Immature natural killer cell (primary cell): ENCODE results near the gene PDIA2. TPM values are rescaled to one million over a fixed set of nuclear protein-coding genes. Genes with fewer than 3 reads are reported as not detected.
"Not testable (repeated sequence)": the region's sequence is repeated elsewhere in the genome, so short reads cannot be mapped to it uniquely, and the experiment has no call there.

Source experiments
- DNase-seq, 3 donors: peaks; one replicate each; pipeline ENCODE4 v3.0.0; 2022; ENCODE audit warnings: mixed read lengths in 1 of 3
- H3K27ac Mint-ChIP-seq, 6 donors: one replicate each; pipeline ENCODE4 v1.8.0; 2020; ENCODE audit warnings: mixed read lengths in 6 of 6, mild to moderate bottlenecking in 5 of 6, inconsistent platforms in 4 of 6, moderate library complexity in 3 of 6
- H3K27me3 Mint-ChIP-seq, 3 donors: one replicate each; pipeline ENCODE4 v1.8.0; 2020 to 2021; ENCODE audit warnings: low read depth in 3 of 3, mild to moderate bottlenecking in 3 of 3, mixed read lengths in 3 of 3, moderate library complexity in 3 of 3, inconsistent platforms in 1 of 3
- H3K36me3 Mint-ChIP-seq, 3 donors: one replicate each; pipeline ENCODE4 v1.8.0; 2020; ENCODE audit warnings: mixed read lengths in 3 of 3, inconsistent platforms in 2 of 3, mild to moderate bottlenecking in 2 of 3
- H3K4me1 Mint-ChIP-seq, 2 donors: one replicate each; pipeline ENCODE4 v1.8.0; 2020; ENCODE audit warnings: inconsistent platforms in 2 of 2, mild to moderate bottlenecking in 2 of 2, mixed read lengths in 2 of 2, moderate library complexity in 1 of 2
- H3K4me3 Mint-ChIP-seq, 5 donors: one replicate each; pipeline ENCODE4 v1.8.0; 2020; ENCODE audit warnings: mild to moderate bottlenecking in 5 of 5, mixed read lengths in 5 of 5, inconsistent platforms in 3 of 5, moderate library complexity in 3 of 5
- H3K9me3 Mint-ChIP-seq, 6 donors: one replicate each; pipeline ENCODE4 v1.8.0; 2020; ENCODE audit warnings: mild to moderate bottlenecking in 6 of 6, mixed read lengths in 6 of 6, inconsistent platforms in 4 of 6, moderate library complexity in 3 of 6
- polyA plus RNA-seq, 3 donors: library from polyadenylated mRNA; unstranded; fragments of 300-500 nt; fragmentation: Illumina TruSeq; gene quantifications; one replicate each; pipeline ENCODE4 v1.2.3, GENCODE V29; 2021

Gene PDIA2
- polyA plus RNA-seq, 3 donors from 2014 or later: not detected

DNA sequence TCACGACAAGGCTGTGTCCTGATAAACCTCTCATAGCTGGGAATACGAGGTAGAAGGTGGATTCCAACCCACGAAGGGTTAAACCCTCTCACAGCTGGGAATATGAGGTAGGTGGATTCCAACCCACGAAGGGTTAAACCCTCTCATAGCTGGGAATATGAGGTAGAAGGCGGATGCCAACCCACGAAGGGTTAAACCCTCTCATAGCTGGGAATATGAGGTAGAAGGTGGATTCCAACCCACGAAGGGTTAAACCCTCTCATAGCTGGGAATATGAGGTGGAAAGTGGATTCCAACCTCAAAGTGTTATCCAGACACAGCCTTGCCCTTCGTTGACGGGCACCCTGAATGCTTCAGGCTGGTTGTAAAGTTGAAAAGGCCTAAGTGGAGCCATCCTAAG is 38.6 kb downstream of the PDIA2 start:
- Mint-ChIP-seq H3K9me3 (no peaks in the 10 kb centered on the region), H3K4me1 (peaks cover 94 to 95% of the 10 kb centered on the region in 2 donors), H3K4me3 (peak overlapping the region in 4 of 5 donors; percentile 39 to 68 (median 58)), H3K27ac (peak overlapping the region; percentile 73 to 99 (median 93)), H3K27me3 (peaks cover 46 to 54% (median 48%) of the 10 kb centered on the region in 3 donors), H3K36me3 (peaks cover 9 to 18% (median 11%) of the 10 kb centered on the region in 3 donors)
- DNase-seq: no peak

DNA sequence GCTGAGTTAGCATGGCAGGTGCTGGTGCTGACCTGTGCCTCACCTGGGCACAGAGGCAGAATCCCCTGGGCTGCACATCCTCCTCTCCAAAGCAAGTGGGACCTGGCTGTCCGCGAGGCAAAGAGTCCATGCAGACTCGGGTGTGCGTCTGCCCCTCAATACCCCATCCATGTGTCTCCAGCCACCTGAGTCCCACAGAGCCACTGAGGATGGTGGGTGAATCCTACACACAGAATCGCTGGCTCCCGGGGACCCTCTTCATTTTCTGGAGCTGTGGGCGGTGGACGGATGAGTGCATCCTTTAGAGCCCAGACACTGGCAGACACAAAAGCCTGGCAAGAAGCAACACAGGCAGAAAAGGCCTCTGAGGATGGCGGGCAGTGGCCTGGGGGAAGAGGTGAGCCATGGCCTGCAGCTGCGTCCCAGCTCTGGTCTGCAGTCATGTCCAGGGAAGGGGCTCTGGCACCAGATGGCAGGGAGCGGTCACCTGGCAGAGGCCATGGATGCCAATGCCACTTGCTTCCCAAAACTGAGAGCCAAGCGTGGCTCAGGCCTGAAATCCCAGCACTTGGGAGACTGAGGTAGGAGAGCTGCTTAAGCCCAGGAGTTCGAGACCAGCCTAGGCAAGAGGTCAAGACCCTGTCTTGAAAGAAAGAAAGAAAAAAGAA is 39.6 kb downstream of the PDIA2 start:
- Mint-ChIP-seq H3K27ac (peak overlapping the region; percentile 70 to 100 (median 97)), H3K9me3 (no peaks in the 10 kb centered on the region), H3K27me3 (peaks cover 55 to 65% (median 58%) of the 10 kb centered on the region in 3 donors), H3K4me3 (peak overlapping the region; percentile 54 to 85 (median 66)), H3K4me1 (peaks cover 94 to 95% of the 10 kb centered on the region in 2 donors), H3K36me3 (peaks cover 7 to 18% (median 8%) of the 10 kb centered on the region in 3 donors)
- no peak for DNase-seq

DNA sequence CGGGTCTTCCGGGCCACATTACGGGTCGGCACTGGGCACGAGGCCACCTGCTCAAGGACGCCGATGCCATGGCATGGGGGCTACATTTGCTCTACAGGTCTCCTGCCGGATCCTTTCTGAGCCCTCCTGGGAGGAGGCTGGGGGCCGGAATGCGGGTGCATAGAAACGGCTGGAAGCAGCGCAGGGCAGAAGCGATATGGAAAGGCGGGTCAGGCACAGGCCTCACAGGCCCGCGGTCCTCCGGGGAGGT is 41.2 kb downstream of the PDIA2 start:
- Mint-ChIP-seq H3K4me1 (peaks cover 90 to 94% of the 10 kb centered on the region in 2 donors), H3K9me3 (no peaks in the 10 kb centered on the region), H3K36me3 (peaks cover under 1 to 10% (median 5%) of the 10 kb centered on the region in 3 donors), H3K27ac (peak overlapping the region; percentile 93 to 100 (median 100)), H3K27me3 (peaks cover 54 to 67% (median 59%) of the 10 kb centered on the region in 3 donors), H3K4me3 (peak overlapping the region; percentile 83 to 93 (median 86))
- no peak for DNase-seq

DNA sequence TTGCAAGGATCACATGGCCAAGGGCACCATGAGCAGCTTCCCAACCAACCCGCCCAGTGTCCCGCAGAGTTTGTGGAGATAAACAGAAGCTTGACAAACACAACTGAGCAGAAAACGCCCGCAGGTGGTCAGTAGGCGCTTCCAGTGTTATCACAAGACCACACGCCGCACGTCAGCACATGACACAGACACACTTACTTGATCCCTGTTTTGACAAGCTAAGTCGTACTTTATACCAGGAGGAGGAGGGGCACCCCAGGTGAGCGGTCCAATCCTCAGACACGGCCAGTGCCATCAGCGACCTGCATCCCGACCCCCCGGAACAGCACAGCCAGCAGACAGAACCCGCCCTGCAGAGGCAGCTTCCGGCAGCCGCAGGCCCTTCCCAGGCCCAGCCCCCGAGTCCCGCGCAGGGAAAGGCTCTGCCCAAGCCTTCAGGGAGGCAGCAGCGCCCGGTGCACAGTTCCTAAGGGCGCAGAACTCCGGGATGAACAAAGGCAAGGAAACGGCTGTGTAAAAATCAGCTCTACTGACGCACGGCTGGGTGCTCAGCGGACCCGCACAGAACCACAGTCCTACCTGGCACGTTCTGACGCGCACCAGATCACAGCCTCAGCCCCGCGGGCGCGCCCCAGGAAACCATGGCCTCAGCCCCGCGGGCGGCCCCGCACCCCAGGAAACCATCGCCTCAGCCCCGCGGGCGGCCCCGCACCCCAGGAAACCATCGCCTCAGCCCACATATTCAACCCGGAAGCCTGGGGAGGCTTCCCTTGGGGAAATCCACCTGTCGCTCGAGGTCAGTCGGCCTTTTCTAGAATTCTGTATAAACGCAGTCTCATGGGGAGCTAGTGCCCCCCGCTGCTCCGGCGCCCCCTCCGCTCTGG is 41.7 kb downstream of the PDIA2 start:
- Mint-ChIP-seq H3K36me3 (peaks cover 0 to 6% (median 5%) of the 10 kb centered on the region in 3 donors), H3K27me3 (peaks cover 53 to 67% (median 60%) of the 10 kb centered on the region in 3 donors), H3K27ac (peak overlapping the region; percentile 93 to 100 (median 100)), H3K4me1 (peaks cover 87 to 92% of the 10 kb centered on the region in 2 donors), H3K4me3 (peak overlapping the region; percentile 83 to 93 (median 86)), H3K9me3 (no peaks in the 10 kb centered on the region)
- peak; percentile 93 to 96 (median 95) for DNase-seq

DNA sequence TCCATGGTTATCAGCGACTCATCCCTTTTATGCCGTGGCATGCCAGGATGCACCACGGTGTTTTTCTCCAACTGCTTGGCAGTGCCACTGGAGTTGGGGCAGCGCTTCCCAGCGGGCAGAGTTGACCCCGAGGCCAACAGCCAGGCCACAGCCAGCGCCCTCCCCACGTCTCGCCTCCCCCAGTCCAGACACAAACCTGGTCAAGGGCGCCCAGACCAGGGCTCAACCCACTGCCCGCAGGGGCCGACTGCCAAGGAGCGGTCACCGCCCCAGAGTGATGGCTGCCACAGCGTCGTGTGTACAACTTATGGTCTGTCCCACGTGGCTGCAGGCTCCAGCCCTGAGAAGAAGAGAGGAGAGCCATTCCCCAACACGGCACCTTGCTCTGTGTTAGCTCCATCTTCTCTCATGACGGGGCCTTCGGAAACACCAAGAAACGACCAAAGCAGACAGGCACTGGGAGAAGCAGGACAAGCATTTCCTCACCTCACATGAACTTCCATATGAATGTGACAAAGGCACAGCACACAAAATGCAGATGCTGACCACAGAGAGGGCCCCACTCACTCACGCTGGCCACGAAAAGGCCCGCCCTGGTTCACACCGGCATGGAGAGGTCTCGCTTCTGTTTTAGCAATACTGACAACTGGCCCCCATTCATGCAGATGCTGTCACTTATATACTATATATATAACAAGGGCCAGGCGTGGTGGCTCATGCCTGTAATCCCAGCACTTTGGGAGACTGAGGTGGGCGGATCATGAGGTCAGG is 42.6 kb downstream of the PDIA2 start:
- H3K27me3 Mint-ChIP-seq: peaks cover 57 to 69% (median 61%) of the 10 kb centered on the region in 3 donors
- peak in 1 of 3 donors; percentile 39 for DNase-seq
- peaks cover 2 to 5% (median 4%) of the 10 kb centered on the region in 3 donors for H3K36me3 Mint-ChIP-seq
- H3K4me1 Mint-ChIP-seq: peaks cover 88 to 91% of the 10 kb centered on the region in 2 donors
- peak overlapping the region; percentile 83 to 93 (median 86) for H3K4me3 Mint-ChIP-seq
- H3K27ac Mint-ChIP-seq: peak overlapping the region; percentile 93 to 100 (median 100)
- H3K9me3 Mint-ChIP-seq: no peaks in the 10 kb centered on the region

DNA sequence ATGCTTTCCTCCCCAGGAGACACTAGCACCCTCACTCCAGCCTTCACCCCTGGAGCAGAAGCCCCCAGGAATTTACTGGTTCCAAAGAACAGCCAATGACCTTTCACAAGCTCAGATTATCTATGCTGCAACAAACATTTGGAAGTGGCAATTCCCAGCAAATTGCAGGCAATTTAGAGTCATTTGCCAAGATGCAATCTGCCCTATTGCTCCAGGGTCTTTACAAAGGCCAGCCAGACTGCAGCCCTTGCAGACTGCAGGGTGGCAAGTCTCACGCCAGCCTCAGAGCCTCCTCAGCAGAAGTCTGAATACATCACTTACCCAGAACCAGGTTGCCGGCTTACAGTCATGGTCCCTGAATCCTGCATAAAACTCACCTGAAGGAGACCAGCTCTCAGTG is 47.8 kb downstream of the PDIA2 start:
- peak overlapping the region; percentile 76 to 99 (median 92) for H3K27ac Mint-ChIP-seq

DNA sequence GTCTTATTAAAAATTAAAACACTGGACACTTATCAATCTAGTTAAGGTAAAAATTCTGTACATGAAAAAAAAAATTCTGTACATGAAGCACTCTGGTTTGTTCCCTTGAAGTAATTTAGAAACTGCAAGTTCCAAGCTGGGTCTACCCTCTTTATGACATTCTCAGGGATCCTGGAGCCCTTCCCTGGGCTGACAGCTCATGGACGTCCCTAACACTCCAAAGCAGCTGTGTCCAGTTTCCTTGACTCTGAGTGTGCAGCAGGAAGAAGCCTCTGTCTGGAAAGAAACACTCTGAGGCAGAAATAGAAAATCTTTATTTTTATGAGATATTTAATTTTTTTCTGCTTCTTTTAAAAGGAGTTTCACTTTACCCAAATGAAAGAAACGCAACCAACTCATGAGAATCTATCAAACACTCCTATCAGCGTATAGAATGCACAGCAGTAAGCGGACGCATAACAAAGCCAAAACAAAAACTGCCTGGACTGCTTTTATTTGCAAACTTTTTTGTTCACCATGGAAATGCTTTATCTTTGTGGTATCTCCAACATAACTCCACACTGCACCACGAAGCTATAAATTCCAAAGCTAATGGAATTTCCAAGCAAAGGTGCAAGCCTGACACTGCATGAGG is 48.3 kb downstream of the PDIA2 start:
- Mint-ChIP-seq H3K4me1 (peaks cover 89 to 95% of the 10 kb centered on the region in 2 donors), H3K27me3 (peaks cover 28 to 45% (median 28%) of the 10 kb centered on the region in 3 donors), H3K27ac (peak overlapping the region; percentile 76 to 99 (median 92)), H3K4me3 (peak overlapping the region; percentile 48 to 79 (median 66))
- peak in 1 of 3 donors; percentile 66 for DNase-seq
- not testable (repeated sequence) for H3K36me3 Mint-ChIP-seq, H3K9me3 Mint-ChIP-seq

More for the DNA sequence above, 47.8 kb downstream of the PDIA2 start:
- Mint-ChIP-seq H3K36me3 (peaks cover 5 to 8% (median 7%) of the 10 kb centered on the region in 3 donors), H3K27me3 (peaks cover 28 to 44% (median 29%) of the 10 kb centered on the region in 3 donors), H3K4me1 (peaks cover 88 to 94% of the 10 kb centered on the region in 2 donors), H3K4me3 (peak overlapping the region; percentile 42 to 79 (median 65)), H3K9me3 (no peaks in the 10 kb centered on the region)
- no peak for DNase-seq

DNA sequence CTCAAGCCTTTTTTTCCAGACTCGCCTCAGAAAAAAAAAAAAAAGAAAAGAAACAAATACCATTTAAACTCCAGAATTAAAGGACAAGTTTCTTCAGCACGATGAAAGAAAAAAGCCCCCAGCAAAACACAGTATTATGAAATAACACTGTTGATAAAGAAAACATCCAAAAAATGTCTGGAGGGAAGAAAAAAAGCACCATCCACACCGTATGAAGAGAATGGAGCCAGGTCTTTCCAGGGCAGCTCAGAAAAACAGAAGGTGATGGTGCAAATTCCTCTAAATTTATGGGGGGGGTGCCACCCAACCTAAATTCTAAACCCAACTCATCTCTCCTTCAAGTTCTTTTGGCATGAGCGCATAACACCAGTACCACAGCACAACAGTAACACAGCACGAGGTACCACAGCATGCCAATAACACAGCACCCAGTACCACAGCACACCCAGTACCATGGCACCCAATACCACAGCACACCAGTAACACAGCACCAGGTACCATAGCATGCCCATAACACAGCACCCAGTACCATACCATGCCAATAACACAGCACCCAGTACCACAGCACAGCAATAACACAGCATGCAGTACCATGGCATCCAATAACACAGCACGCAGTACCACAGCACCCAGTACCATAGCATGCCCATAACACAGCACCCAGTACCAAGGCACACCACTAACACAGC is 50.6 kb downstream of the PDIA2 start:
- H3K4me3 Mint-ChIP-seq: peak overlapping the region in 3 of 5 donors; percentile 18 to 54 (median 48)
- no peaks in the 10 kb centered on the region for H3K9me3 Mint-ChIP-seq
- DNase-seq: no peak
- H3K27me3 Mint-ChIP-seq: peaks cover 18 to 38% (median 23%) of the 10 kb centered on the region in 3 donors
- peak overlapping the region; percentile 68 to 98 (median 96) for H3K27ac Mint-ChIP-seq
- peaks cover 90 to 97% of the 10 kb centered on the region in 2 donors for H3K4me1 Mint-ChIP-seq
- peaks cover 5 to 8% (median 7%) of the 10 kb centered on the region in 3 donors for H3K36me3 Mint-ChIP-seq

DNA sequence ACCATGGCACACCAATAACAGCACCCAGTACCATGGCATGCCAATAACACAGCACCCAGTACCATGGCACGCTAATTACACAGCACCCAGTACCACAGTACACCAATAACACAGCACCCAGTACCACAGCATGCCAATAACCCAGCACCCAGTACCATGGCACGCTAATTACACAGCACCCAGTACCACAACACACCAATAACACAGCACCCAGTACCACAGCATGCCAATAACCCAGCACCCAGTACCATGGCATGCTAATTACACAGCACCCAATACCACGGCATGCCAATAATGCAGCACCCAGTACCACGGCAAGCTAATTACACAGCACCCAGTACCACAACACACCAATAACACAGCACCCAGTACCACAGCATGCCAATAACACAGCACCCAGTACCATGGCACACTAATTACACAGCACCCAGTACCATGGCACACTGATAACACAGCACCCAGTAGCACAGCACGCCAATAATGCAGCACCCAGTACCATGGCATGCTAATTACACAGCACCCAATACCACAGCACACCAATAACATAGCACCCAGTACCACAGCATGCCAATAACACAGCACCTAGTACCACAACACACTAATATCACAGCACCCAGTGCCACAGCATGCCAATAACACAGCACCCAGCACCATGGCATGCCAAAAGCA is 51.3 kb downstream of the PDIA2 start:
- not testable (repeated sequence) for H3K36me3 Mint-ChIP-seq, DNase-seq, H3K9me3 Mint-ChIP-seq
- Mint-ChIP-seq H3K27ac (peak overlapping the region; percentile 84 to 98 (median 96)), H3K27me3 (peaks cover 23 to 41% (median 26%) of the 10 kb centered on the region in 3 donors), H3K4me1 (peaks cover 87 to 95% of the 10 kb centered on the region in 2 donors), H3K4me3 (peak overlapping the region; percentile 11 to 84 (median 80))

DNA sequence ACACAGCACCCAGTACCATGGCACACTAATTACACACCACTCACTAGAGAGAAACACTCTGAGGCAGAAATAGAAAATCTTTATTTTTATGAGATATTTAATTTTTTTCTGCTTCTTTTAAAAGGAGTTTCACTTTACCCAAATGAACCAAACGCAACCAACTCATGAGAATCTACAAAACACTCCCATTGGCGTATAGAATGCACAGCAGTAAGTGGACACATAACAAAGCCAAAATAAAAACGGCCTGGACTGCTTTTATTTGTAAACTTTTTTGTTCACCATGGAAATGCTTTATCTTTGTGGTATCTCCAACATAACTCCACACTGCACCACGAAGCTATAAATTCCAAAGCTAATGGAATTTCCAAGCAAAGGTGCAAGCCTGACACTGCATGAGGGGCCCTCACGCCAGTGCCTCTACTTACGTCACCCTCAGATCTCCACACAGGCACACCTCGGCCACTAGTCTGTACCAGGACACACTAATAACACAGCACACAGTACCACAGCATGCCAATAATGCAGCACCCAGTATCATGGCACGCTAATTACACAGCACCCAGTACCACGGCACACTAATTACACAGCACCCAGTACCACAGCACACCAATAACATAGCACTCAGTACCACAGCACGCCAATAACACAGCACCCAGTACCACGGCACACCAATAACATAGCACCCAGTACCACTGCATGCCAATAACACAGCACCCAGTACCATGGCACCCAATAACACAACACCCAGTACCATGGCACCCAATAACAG is 52.1 kb downstream of the PDIA2 start:
- Mint-ChIP-seq H3K27ac (peak overlapping the region; percentile 91 to 98 (median 96)), H3K4me1 (peaks cover 89 to 98% of the 10 kb centered on the region in 2 donors), H3K4me3 (peak overlapping the region; percentile 67 to 84 (median 80)), H3K27me3 (peaks cover 23 to 46% (median 27%) of the 10 kb centered on the region in 3 donors), H3K36me3 (peaks cover 5 to 13% (median 6%) of the 10 kb centered on the region in 3 donors)
- DNase-seq, H3K9me3 Mint-ChIP-seq: not testable (repeated sequence)

DNA sequence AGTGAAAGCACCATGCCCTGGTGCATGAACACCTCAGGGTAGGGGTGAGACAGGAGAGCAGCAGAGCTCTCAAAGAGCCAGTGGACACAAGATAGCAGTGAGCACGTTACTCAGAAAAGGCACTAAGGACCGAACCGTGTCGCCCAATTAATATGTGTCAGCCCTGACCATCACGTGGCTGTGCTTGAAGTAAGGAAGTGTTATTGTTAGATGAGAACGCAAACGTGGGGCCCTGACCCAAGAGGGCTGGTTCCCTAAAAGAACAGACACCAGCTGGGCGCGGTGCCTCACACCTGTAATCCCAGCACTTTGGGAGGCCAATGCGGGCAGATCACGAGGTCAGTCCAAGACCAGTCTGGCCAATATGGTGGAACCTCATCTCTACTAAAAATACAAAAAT is 53.3 kb downstream of the PDIA2 start:
- H3K27ac Mint-ChIP-seq: peak overlapping the region; percentile 91 to 98 (median 96)
- no peak for DNase-seq
- H3K9me3 Mint-ChIP-seq: no peaks in the 10 kb centered on the region
- peaks cover 86 to 95% of the 10 kb centered on the region in 2 donors for H3K4me1 Mint-ChIP-seq
- H3K4me3 Mint-ChIP-seq: peak overlapping the region; percentile 67 to 84 (median 80)
- H3K36me3 Mint-ChIP-seq: peaks cover 0 to 7% (median 0%) of the 10 kb centered on the region in 3 donors
- H3K27me3 Mint-ChIP-seq: peaks cover 21 to 46% (median 24%) of the 10 kb centered on the region in 3 donors
